HG02642 (cell line): Measurements from ENCODE around the gene CSTB.
A peak's percentile ranks its signal among the peaks of the same experiment; 100 is the strongest.

ENCODE experiments used
- ATAC-seq: cut with Tn5 transposase; IDR thresholded peaks from one replicate; pipeline ENCODE4 v1.9.1; 2021; ENCODE audit warnings: mild to moderate bottlenecking; ENCODE audit not compliant: unreplicated experiment, poor library complexity

Gene CSTB

DNA sequence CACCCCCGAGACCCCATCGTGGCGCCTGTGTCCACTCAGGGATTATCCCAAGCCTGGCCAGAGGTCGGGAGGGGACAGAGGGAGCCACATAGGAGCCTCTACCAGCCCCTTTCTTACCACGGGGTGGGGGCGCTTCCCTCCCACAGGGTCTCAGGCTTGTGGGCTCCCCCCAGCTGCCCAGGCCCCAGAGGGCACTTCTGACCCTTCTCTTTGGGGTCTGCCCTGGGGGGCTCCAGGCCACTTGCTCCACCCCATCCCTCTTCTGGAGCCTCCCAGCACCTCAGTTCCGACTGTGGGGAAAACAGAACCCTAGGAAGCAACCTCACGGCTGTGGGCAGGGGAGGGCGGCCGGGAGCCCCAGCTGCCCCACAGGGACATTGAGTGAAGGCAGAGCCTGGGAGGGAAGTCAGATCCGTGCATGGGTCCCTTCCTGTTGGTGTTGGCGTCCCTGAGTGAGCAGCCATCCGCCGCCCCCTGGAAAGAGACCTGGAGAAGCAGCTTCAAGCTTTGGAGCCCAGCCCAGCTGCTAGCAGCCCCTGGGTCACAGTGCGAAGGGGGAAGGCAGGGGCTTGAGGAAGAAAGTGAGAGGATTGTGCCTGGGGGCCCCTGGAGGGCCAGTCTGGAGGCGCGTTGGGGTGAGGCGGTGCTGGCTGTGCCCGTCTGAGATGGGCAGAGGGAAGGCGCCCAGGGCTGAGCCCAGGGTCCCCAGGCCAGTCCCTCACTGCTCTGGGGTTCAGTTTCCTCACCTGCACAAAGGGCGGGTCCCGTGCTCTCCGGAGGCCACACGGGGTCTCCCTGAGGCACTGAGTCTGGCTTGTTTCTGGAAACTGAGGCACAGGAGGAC lies 35.4 kb upstream of the CSTB start:
- no peak for ATAC-seq

DNA sequence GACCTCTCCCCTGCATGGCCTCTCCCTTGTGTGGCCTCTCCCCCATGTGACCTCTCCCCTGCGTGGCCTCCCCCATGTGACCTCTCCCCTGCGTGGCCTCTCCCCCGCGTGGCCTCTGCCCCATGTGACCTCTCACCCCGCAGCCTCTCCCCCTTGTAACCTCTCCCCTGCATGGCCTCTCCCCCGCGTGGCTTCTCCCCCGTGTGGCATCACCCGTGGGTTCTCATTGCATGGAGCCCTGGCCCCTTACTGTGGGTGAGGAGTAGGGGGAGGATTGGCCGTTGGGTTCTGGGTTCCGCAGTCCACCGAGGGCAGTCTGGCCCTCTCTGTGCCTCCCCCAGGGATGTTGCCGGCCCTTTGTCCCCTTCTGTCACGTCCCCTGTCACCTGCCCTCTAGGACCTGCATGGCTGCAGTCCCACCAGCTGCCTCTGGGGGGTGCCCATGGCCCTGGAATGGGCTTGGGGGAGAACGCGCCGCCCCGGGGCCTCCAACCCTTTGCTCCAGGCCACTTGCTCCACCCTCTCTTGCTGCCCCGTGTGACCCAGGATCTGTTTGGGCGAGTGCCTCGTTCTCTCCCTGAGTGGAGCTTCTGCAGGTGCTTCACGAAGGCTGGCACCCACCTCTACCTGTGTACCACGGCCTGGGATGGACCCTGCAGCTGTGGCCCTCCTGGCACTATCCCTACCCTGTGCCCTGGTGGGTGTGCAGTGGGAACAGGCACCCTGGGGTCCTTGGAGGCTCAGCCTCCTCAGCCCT lies 34.6 kb upstream of the CSTB start:
- peak; percentile 72 for ATAC-seq

DNA sequence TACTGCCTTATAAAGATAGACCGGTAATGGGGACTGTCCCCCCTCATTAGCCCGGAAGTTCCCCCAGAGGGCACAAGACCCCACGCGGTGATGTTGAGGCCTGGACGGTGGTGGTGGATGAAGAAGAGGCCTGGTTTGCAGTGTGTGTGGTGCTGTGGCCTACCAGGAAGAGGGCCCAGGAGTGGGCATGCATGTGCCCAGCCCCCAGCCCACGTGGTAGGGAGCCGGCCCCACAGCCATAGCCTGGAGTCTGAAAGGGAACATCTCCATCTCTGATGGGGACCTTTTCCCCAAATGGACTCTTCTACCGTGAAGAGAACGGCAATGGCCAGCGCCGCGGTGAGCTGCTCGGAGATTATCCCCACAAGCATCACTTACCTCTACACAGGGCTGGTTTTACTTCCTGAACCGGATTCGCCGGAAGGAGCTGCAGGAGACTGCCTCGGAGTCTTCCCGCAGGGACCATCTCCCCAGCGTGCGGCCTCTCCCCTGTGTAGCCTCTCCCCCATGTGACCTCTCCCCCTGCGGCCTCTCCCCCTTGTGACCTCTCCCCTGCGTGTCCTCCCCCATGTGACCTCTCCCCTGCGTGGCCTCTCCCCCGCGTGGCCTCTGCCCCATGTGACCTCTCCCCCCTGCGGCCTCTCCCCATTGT lies 33.9 kb upstream of the CSTB start:
- ATAC-seq = no peak

DNA sequence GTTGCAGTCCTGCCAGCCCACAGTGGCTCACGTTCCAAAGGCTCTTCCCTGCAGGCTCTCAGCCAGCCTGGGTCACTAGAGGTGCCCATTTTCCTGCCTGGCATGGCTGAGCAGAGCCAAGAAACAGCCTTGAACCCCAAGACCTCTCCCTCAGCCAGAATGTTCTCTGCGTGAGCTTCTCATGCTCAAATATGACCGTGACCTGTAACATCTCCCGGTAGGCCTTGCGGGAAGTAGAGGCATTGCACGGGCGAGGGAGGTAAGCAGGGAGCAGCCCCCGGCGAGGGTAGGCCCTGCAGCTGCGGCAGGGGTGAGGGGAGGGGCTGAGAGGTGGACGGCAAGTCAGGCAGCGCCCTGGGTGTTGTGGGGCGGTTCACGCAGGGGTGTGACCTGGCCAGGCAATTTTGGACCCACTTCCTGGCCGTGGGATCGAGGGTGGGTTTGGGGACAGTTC lies 33.3 kb upstream of the CSTB start:
- ATAC-seq = no peak

DNA sequence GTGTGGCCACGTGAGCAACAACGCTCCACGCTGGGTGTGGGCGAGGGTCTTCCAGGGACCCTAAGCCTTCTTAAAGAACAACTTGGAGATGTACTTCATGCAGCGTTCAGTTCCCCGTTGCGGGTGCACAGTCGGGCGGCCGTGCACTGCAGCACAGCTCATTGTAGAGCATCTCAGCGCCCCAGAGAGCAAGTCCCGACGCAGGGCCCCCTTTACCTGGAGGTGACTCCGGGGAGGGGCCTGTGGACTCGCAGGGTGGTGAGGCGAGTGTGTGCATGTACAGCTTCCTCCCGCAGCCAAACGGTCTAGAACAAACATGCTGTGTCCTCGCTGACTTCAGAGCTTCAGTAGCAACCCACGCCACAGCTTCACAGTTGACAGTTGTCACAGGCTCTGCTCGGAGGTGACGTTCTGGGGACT lies 32.7 kb upstream of the CSTB start:
- no peak for ATAC-seq

DNA sequence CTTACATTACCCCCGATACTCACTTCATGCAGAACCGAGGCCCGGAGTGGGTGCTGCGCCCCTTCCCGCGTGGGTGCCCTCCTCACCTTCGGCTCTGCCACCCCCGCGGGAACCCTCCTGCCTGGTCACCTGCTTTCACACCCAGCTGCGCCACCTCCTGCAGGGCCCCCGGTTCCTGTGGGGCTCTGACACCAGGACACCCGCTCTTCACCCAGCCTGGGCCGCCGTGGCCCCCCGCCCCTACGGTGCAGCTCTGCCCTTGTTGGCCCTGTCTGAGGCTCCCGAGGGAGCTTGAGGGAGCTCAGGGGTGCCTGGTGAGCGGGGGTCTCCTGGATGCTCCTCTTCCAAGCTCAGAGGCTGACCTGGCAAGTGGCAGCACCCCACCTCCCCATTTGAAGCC lies 32.3 kb upstream of the CSTB start:
- no peak for ATAC-seq

DNA sequence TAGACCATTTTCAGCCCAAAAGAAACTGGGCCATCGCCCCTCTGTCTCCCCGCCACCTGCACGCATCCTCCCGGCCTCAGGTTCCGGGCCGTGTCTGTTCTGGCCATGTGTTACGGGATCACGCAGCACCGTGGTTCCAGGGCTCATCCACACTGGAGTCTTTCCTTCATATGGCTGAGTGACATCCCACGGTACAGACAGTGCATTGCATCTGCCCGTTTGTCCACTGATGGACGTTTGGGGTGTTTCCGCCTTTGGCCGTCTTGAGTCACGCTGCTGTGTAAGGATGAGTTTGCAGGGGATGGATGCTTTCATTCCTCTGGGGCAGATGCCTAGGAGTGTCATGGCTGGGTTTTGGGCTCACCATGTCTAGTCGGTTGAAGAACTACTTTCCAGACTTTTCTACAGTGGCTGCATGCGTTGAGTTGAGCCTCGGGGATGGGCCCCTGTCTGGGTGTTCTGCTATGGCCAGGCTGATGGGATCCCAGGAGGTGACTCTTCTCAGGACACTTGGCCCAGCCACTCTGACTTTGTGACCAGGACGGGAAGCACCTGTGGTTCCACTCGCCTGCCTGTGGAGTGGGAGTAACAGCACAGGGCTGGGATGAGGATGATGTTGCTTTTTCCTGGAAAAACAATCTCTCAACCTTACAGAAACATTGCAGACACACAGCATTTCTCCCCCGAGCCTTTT lies 30.1 kb upstream of the CSTB start:
- ATAC-seq = no peak

DNA sequence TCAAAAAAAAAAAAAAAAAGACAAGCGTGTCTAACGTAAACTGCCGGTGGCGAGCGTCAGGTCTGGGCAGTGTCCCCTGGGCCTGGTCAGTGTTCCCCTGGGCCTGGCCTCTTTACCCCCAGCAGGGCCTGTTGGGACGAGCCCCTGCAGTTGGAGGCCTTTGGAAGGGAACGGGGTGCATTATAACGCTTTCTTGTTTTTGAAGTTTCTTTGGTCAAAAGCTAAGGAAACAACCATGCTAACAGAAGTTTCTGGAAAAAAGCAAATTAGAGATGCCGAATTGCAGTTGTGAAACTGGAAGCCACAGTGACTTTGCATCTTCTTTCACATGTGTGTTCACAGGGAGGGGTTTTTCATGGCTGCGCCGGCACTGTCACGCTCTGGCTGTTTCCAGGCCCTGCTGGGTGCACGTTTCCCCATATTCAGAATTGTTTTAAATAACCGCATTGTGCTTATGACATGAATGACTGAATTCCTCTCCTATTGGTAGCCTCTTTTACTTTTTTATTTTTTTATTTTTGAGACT lies 29.2 kb upstream of the CSTB start:
- peak; percentile 74 for ATAC-seq

DNA sequence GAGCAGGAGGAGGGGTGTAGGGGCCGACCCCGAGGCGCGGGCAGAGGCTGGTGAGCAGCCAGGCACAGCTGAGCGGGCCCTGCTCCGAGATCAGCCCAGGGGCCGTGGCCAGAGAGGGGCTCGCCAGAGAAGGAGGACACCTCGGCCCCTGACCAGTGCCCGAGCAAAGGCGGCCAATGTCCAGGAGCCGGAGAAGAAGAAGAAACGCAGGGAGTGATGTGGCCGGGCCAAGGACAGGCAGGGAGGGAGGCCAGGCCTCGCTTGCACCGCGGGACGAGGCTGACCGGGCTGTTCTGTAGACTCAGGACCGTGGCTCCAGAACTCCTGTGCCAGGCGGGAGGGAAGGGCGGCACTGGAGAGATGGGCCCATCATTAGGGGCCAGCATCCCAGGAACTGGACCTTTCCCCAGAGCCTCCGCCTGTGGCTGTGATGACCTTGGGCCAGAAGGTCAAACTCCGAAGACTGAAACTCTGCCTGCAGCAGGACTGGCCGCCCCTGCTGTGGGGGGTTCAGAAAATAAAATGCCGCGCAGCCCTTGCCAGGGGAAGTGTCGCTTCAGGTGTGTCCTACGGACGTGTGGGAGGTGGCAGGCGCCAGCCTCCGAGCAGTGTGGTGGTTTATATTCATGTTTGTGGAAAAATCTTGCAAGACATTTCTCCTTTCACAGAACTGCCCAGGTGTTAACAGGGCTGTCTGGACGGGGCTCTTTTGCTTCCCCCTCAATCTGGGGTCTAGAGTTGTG lies 27.6 kb upstream of the CSTB start:
- no peak for ATAC-seq

DNA sequence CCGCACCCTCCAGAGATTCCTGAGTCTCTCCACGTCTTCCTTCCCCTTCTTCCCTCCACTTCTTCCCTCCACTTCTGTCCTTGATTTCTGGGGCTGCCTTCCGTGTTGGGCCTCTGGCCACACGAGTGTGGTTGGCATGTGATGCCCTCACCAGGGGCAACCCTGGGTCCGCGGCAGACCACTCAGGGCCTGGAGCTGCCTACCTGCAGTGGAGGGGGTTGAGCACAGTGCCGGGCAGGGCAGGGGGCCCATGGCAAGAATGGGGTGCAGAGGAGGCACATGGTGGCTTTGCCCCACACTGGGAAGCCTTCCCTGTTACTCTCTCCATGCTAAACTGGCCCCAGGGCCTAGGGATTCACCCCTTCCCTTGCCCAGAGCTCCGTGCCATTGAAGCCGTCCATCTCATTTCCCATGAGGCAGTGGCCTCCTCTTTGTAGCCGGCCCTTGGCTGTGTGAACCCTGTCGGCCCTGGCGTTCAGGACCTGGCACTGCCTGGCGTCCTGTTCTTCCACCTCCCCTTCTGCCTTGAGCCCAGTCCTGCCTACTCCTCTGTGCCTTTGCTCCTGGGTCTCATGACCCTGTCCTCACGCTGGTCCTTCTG lies 26.7 kb upstream of the CSTB start:
- ATAC-seq = no peak

DNA sequence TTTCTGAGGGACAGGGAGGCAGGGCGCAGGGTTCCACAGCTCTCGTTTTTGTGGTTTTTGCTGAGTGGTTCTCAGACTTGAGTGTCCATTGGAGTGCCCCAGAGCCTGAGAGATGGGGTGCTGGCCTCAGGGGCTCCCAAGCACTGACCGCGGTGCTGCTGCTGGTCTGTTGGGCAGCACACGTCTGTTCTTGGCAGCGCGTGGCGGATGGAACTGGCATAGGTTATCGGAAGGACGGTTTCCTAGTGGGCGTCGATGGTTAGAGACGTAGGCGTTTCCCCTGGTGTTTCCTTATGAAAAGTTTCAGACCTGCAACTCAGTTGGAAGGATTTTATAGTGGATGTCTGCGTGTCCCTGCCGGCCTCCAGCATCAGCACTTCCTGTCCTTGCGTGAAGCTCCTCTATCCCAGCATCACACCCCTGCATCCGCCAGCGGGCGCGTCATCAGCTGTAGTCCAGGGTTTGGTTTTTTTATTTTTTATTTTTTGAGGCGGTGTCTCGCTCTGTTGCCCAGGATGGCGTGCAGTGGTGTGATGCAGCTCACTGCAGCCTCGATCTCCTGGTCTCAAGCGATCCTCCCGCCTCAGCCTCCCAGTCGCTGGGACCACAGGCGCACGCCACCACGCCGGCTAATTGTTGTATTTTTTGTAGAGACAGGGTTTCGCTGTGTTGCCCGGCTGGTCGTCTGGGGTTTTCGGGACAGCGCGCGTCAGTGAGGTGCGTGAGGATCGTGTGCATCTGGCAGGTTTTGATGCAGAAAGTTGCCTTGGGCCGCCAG lies 25.1 kb upstream of the CSTB start:
- no peak for ATAC-seq

DNA sequence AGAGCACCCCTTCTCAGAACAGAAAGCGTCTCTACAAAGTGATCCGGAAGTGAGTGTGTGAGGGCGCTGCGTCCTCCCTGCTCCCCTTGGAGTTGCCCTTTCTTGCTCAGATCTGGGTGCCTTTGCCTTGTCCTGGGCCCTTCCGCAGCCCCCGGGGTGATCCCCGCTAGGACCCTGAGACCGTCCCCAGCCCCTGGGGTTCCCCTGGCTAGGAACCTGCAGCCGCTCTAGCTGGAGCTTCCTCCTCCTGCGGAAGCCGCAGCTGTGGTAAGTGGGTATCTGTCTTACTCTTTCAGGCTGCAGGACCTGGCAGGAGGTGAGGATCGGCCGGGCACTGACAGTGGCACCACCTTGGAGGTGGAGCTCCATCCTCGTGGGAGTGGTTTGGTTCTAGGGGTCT lies 24.5 kb upstream of the CSTB start:
- ATAC-seq = no peak

DNA sequence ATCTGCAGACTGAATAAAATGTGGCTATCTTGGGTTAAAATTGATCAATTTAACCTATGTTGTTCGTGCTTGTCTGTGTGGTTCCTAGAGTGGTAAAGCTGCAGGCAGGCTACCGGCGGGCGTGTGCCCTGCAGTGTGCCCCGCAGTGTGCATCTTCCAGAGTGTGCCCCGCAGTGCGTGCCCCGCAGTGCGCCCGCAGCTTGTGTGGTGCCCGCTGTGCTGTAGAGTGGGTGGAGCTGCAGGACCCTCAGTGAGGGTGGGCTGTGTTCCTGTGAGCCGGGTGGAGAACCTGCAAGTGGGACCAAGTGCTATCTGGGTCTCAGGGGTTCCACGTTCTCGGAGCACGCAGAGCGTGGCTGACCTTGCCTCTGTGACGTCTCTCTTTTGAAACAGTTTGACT lies 24.0 kb upstream of the CSTB start:
- no peak for ATAC-seq

DNA sequence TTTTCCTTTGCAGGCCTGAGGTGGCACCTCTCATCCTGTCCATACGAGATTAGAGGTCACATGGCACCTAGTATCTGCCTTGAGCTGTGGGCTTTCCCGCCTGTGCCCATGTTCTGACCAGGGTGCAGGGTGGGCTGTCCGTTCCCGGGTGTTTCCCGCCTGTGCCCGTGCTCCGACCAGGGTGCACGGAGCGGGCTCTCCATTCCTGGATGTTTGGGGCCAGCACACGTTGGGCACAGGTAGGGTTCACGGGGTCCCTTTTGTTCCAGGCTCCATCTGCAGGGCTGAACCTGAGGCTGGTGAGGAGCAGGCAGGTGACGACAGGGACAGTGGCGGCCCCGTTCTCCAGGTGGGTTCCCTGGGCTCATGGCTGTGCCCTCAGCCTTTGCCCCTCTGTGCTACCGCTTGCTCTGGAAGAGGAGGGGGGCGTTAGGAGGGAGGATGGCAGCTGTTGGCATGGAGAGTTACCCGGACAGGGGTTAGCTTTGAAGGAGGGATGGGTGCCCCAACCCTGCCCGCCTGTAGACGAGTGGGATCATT lies 23.3 kb upstream of the CSTB start:
- no peak for ATAC-seq

DNA sequence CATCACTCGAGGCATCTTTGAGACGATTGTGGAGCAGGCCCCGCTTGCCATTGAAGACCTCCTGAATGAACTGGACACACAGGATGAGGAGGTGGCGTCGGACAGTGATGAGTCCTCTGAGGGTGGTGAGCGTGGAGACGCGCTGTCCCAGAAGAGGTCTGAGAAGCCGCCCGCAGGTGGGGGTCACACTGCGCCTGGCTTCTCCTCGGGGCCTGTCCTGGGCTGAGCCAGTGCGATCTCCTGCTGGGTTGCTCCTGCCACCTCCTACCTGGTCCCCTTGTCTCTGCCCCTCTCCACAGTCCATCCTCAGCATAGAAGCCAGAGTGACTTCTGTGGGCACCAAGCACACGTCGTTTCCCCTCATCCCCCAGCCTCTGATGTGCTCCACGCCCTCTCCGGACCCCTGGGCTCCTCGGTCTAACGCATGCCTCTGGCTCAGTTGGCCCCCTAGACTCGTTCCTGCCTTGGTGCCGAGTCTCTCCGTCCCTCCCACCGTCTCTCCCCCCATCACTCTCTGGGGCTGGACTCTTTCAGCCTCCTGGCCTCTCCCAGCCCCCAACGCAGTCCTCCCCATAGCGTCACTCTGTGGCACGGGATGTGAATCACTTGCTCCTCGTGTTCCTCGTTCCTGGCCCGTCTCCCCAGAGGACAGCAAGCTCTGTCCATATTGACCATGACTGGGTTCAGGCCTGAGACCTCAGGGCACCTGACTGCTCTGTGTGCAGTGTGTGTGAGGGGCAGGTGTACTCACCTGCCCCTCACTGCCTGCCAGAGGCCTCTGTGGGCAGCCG lies 22.0 kb upstream of the CSTB start:
- ATAC-seq = no peak

DNA sequence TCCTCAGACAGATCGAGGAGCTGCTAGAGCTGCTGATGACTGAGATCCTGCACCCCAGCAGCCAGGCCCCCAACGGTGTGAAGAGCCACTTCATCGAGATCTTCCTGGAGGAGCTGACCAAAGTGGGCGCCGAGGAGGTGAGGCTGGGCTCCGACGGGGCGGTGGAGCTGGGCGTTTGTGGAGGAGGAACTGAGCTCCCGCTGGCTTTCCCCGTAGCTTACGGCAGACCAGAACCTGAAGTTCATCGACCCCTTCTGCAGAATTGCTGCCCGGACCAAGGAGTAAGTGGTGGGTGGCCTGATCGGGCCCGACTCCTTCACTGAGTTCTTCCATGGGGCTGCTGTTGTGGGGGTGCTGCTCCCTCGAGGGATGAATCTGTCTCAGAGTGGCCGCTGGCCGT lies 21.3 kb upstream of the CSTB start:
- no peak for ATAC-seq

DNA sequence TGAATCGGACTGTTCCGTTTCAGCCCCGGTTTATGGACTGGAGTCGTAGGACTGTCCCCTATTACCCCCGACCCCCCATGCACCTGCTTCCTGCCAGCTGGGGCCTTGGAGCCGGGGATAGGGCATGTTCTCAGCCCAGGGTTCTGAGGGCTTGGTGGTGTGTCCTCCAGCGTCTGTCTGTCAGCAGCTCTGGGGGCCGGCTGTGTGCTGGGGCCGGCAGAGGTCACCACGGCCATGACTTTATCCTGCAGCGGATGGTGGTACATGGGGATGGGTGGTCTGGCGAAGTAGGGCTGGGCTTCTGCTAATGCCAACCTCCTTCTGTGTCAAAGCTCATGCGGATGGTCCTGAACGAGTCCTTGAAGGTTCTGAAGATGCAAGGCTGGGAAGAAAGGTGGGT lies 18.7 kb upstream of the CSTB start:
- ATAC-seq = no peak

DNA sequence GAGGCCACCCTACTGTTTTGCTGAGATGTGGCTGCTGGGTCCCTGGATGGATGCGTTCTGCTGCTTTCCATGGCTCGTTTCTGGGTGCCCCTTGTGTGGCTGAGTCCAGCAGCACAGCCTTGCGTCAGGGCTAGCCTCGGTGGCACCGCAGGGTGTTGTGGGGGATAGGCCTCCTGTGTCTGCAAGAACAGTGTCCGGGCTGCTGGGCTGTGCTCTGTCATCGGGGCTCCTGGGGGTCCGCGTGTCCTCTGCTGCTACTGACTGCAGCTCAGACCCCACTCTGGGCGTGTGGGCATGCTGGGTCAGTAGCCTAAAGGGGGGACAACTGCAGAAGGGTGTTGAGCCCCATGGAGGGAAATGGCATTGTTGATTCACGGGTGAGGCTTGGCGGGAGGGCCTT lies 18.2 kb upstream of the CSTB start:
- no peak for ATAC-seq
